Activated CD4-positive, CD25-positive, alpha-beta regulatory T cell treated with anti-CD3 and anti-CD28 coated beads, Interleukin-2, amount 50 U/mL, for 72 hours (primary cell): Measurements from ENCODE around the gene WNT2.

Experiments used
- DNase-seq: peaks from one replicate; pipeline ENCODE4 v3.0.0; 2021

The WNT2 gene

DNA sequence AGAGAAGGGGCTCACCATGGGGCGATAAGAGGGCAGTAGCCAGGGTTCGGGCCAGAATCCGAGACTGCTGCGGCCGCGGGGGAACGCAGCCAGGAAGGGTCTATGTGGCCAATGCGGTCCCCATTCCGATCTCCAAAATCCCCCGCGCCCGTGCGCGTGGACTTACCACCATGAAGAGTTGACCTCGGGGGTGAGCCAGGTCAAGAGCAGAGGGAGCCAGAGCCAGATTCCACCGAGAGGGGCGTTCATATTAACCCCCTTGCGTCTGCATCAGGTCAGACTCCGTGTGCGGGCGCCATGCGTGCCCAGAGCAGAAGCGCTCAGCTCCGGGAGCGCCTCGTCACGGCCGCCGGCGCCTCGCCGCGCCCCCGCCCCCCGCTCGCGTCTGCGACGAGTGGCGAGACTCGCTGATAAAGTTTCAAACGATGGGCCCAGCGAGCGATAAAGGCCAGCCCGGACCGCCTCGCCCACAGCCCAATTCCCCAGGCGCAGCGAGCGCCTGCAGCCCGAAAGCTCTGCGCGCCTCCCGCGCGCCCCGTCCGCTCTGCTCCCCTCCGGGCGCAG is at the start of gene WNT2:
TSS of gene WNT2 (minus strand) at position 318 of the 564 bp plus-strand sequence. CDS start at position 249, 69 bp downstream.
- no peak for DNase-seq

DNA sequence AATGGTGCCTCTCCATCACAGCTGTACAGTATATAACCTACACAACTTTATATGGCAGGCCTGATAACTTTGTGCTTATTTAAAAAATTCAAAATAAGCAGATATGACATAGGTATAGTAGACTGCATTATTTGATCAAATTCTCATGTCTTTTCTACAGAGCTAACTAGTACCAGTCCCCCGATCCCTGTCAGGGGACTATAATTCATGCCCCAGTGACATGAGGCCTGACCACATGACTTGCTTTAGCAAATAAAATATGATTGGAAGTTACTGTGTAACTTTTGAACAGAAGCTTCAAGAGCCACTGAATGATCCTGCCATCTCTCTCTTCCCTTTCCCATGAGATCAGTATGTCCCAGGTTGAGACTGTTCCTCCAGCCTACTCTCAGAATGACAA is 49.2 kb upstream of the WNT2 start:
- DNase-seq: no peak

DNA sequence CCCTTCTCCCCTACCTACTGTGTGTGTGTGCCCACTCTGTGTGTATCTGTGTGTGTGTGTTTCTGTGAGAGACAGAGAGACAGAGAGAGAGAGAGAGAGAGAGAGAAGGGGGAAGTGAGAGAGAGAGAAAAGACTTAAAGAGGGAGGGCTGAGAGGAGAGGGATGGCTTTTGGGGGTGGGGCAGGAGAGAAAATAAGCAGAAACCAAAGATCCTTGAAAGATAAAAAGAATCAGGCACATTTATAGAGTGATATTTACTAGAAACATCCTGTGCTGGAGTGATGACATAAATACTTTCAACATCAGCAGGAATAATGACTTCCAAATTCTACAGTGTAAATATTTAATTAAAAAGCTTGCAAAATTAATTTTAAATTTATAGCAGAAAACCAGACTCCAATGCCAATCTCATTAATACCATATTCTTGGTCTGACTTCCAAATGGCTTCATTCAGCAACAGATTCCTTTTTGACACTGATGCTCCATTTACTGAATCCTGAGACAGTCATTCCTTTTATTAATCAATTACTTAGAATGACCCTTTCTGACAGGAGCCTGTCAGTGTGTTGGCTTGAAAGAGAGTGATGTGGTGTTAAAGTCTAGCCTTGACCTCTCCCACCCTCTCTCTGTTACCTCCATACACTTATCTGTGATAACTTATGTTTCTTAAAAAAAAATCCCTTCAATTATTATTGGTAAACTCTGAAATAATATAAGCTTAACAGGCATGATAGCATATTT is 41.7 kb upstream of the WNT2 start:
- DNase-seq: no peak

DNA sequence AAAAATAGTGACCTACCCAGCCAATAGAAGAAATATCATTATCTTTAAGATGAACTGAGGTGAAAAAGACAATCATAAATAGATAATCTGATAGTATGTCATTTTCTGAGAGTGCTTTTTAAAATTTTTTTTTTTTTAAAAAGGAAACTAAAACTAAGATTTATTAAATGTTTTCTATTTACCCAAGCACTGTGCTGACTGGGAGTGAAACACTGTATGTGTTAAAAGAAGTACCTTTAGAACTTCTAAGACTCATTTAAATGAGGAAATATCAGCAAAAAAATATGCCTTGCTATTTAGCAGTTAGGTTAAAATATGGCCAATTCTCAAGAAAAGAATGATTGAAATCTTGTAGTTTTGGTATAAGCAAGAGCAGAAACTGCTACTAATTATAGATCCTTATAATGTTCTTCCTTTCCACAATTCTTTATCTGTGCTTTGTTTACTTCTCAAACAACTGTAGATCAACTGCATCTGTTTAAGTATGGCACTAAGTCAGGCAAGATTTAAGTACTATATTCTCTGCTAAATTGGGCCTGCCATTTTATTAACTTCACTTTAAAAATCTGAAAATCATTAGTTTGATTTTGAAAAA is 39.5 kb upstream of the WNT2 start:
- DNase-seq: no peak

DNA sequence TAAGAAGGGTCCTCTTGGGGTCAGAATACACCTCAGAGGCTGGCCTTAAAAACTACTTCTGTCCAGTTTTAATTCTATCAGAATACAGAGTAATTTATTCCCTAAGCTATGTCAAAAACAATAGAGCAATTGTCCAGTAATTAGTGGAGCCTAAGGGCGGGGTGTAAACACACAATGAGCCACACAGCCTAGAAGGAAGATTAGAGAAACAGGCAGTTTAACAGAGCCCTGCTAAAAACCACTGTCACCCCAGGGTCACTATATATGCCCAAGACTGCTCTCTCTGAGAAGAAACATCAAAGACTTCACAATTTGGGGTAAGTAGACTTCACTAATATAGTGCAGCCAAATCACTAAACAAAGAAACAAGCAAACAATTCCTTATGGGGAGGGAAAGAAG is 27.2 kb upstream of the WNT2 start:
- no peak for DNase-seq

DNA sequence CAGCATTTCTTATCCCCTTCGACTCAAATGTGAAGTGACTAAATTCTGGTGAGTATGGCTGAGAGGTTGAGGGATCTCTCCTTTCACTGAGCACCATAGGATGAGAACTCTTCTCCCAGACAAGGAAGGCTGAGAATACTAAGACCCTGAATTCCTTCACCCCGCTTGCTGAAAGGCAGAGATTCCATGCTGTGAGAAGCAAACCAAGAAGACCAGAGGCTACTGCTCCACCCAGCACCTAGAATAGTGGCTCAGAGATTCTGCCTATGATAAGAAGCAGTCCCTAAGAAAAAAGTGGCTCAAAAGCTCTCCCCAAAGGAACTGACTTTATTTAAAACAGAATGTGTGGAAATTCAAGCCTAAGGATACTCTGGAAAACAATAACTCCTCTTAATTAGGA is 26.7 kb upstream of the WNT2 start:
- no peak for DNase-seq

DNA sequence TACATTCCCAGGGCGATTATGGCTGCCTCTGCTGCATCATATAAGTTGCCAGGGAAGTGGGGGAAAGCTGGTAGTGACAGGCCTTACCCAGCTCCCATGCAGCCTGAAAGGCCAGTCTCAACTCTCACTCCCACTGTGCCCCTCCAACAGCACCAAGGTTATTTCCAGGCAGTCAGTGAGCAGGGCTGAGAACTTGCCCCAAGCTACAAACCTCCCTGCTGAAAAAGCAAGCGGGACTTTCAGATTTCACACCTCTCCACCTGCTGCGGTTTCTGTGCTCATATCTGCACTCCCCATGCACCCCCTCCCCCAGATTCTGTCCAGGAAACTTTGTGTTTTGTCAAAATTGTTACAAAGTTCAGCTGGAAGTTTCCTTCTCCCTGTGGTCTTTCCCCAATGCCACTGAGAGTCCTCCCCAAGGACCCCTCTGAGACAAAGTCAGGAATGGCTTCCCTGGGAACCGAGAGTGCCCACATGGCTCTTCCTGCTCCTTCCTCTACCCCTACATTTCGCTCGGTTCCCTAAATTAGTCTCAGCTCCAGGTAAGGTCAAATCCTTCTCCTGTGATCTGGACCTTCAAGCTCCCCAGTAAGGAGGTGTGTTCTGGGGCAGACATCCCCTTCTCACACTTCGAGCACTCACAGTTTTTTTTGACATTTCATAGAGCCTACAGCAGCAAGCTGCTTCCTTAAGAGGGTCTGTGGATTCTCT is 25.3 kb upstream of the WNT2 start:
- DNase-seq: no peak

DNA sequence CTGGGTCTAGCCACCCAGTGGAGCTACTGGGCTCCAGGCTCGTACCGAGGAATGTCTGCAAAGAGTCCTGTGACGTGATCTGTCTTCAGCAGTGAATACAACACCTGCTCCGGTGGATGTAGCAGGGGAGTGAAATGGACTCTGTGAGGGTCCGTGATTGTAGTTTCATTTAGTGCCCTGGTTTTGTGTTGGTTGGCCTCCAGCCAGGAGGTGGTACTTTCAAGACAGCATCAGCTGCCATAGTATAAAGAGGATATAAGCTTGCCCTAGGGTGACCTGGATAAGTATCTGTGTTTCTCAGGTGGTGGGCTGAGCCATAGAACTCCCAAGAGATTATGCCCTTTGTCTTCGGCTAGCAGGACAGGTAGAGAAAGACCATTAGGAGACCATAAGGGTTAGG is 24.6 kb upstream of the WNT2 start:
- no peak for DNase-seq

DNA sequence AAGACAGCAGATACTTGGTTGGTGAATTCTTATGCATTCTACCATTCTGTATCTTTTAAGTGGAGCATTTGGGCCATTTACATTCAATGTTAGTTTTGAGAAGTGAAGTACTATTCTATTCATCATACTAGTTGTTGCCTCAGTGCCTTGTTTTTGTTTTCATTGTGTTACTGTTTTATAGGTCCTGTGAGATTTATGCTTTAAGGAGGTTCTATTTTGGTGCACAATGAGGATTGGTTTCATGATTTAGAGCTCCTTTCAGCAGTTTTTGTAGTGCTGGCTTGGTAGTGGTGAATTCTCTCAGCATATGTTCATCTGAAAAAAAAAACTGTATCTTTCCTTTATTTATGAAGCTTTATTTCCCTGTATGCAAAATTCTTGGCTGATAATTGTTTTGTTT is 23.3 kb upstream of the WNT2 start:
- no peak for DNase-seq

DNA sequence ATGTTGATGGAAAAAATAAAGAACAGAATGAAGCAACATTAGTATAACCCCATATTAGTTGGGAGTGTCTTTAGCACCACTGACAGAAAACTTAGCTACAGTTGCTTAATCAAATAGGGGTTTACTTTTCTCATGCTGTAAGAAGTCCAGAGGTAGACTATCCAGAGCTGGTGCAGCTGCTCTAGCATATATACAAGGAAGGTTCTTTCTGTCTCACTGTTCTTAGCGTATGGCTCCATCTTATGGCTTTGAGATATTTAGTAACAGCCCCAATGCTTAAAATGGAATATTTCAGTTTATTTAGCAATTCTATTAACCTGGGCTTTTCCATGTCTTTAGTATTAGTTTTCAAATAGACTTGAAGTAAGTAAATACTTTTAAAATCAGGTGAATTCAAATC is 15.2 kb upstream of the WNT2 start:
- no peak for DNase-seq

DNA sequence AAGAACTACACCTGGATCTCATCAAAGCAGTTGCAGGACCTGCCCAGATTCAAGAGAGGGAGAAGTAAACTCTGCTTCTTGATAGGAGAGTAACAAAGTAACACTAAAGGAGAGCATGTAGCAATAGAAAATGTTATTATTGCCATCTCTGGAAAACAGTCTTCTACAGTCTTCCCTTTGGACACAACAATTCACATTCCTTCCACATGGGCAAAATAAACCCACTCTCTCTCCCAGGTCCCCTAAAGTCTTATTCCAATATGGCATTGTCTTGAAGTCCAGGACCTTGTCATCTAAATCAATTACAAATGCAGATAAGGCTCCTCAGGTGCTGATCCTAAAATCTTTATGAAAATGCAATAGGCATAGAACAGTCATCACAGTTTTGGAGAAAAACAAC is 10.3 kb upstream of the WNT2 start:
- DNase-seq: no peak

DNA sequence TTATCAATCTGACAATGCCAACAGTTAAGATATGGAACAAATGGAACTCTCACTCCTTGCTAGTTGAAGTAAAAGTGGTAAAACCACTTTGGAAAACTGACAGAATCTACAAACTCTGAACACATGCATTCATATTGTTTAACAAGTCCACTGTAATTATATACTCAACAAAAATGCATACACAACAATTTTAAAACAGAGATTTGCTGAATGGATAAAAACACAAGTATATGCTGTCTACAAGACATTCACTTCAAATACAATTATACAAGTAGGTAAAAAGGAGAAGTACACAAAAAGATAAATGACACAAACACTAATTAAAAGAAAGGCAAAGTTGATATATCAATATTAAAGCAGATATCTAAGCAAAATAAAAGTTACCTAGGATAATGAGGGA is 9.2 kb upstream of the WNT2 start:
- DNase-seq: no peak

DNA sequence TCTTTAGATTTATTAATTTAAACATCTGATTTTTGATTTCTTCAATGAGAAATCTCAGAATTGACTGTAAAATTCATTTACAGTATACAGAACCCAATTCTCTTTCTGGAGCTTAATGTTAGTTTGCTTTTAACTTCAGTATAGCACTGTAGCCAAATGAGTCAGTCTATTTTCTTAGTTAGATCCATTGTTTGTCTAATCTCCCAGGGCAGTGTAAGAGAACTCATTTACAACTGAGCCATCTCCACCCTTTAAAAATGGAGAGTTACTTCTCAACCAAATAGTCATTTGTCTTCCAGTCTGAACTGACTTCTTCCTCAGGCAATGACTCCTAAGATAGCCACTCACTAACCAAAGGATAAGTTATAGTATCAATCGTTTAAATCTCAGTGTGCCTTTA is 3.0 kb upstream of the WNT2 start:
- DNase-seq: no peak

DNA sequence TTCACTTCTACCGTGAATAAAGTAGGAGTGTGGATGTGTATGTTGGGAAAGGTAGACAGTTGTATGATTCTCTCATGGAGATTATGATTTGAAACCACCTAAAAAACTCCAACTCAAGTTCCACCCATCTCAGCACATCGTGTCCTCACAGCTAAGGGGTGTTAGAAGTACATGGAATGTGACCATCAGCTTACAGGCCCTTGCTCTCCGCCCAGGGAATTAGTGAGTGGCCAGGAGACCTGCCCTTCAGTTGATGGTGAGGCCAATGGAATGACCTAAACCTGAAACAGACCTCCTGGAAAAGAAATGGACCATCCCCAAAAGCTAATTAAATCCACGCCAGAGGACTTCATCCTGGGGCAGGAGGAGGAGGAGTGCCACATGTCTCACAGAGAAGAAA is 2.1 kb upstream of the WNT2 start:
- no peak for DNase-seq

DNA sequence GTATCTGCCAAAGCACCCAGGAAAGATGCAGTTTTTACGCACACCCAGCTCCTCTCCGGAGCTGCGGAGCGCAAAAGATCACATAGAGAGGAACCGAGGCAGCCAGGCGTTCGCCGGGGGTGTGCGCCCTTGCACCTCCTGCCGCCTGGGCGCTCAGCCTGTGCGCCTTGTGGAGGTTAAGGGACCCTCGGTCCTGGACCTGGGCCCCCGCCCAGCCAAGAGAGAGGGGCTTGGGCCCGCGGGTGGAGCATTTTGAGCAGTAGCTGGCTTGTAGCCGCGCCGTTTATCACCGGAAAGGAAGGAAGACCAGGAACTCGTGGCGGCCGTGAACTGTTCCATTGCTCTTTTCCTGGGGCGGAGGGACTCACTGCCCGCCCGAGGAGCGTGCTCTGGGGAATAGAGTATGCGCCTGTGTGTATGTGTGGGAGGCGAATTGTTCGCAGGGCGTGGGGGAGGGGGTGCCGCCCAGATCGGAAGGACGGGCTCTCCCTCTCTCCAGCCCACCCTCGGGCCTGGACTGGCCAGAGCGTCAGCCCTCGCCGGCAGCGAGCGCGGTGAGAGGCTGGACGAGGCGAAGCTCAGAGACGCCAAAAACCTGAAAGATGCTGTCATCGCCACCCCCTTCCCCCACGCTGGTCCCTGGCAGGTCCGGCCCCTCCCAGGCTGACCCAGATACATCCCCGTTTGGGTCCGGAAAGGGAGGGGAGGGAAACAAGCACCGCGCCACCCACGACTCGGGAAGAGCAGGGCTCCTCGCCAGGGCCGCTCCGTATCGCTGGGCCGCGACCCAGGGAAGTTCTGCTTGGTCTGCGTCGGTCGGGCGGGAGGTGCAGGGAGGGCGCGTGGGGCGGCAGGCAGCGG is 1.2 kb upstream of the WNT2 start:
- DNase-seq: no peak

DNA sequence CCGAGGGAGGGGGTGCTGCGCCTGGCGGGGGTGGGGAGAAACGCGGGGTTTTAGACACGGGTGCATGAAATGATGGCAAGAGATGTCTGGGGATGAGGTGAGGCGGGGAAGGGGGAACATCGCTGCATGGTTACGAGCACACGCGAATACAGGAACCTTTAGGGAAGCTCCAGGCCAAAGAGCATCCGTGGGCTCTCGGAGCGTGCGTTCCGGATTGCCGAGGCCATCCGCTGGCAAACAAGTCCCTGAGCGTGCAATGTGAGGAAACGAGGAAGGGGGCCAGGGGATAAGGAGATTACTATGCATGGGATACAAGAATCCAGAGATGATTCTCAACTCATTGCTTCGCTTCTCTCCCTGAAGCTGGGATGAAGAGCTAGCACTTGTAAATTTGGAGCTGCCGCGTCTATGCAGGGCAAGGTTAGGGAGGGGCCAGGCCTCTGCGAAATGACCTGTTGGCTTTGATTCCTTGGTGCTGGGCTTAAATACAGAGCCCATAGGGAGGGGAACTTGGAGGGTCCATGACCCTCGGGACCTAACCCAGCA is 520 bp upstream of the WNT2 start:
- DNase-seq: no peak

DNA sequence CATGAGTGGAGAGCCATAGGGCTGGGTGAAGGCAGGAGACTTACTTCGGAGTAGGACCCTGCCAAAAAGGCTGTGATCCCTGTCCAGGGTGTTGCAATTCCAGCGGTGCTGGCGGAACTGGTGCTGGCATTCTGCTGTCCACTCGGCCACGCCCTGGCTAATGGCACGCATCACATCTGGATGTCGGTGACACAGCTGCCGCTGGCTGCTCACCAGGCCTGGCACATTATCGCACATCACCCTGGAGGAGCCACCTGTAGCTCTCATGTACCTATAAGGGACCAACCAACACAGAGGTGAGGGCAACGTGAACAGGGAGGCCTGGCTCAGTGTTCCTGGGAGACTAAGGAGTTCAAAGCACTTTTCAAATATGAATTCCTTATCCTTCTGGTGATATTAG is 2.3 kb downstream of the WNT2 start:
- DNase-seq: no peak

DNA sequence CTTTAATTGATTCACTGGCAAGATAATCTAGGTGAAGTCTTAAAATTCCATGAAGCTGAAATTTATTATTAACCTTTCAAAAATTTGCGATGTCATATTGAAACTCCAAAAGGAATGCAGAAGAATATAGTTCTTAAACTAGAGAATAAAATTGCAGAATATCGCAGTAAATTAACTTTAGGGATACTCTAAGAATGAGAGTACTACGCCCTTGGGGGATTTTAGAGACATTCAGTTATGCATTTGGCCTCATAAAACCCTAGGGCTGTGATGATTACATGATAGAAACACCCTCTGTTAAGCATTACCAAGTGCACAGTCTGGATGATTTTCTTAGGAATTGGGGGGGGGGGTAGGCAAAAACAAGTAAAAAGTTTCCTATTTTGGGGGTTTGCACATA is 3.7 kb downstream of the WNT2 start:
- DNase-seq: no peak

DNA sequence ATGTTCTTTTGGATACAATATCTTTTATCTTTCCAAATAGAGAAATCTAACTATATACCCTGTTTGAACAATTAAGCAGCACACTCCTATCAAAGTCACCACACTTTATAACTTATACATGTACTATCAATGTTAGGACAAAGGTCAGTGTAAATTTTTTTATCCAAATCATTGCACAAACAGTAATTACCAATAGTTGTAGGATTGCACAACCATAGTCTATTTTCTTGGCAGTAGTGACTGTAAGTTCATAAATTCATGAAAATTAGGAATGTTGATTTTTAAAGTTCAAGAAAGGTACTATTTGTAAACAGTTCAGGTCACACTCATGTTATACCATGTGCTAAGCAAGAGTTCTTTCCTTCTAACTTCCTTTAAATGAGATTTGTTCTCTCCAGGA is 9.3 kb downstream of the WNT2 start:
- no peak for DNase-seq

DNA sequence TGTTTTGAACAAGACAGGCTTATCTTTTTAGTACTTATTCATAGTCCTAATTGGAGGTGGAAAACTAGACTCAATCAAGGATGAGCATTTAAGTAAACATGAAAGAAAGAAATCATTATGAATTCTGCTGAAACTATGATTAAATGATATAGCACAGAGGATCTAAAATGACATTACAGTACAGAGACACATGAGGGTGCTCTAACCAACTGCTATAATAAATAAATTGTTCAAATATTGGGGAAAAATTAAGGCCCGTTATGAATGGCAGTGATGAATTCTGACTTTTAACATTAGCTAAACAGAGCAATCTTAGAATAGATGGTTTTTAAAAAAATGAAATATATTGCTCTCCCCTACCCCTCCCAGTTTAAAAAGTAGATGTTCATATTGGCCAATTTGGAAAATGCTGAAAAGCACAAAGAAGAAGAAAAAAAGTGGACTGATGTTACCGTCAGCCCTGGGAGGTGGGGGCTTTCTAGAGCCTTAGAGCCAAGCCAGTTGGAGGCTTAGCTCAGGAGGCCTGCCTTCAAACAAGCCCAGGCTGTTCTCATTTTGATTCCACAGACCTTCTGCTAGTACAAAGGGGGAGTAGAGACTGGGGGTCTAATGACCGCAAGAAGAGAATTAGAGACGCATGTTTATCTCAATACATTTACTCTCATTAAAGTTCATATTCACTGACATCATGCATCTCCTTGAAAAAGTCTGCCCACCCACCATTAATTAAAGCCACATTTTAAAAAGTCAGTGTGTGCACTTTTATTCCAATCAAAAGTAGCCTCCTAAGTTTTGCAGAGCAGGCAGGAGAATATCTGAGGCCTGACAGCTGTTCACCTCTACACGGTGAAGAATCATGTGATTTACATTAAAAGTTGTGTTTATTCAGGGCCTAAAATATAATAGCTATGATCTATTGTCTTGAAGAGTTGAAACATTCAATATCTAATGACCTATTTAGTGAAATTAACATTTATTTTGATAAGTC is 10.0 kb downstream of the WNT2 start:
- no peak for DNase-seq

DNA sequence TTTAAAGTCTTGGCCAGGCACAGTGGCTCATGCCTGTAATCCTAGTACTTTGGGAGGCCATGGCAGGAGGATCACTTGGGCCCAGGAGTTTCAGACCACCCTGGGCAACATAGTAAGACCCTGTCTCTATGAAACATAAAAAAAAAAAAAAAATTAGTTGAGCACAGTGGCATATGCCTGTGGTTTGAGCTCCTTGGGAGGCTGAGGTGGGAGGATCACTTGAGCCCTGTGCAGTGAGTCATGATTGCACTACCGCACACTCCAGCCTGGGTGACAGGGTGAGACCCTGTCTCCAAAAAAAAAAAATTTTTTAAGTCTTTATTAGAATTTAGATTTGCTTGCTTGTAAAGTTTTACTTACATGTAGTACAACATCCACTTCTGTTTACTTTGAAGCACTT is 14.0 kb downstream of the WNT2 start:
- no peak for DNase-seq

DNA sequence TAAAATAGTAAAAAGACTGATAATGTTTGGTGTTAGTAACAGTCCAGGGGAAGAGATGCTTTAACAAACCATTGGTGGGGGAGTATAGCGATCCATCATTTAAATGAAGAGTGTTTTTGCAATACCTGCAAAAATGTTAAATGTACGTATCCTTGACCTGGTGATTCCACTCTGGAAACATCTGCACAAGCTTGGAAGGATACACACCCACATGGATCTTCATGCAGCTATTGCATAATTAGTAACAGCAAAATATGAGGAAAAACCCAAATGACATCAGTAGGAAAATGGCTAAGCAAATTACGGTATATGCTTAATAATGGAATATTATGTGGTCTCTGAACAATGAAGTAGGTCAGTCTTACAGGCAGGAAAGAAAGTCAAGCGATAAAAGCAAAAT is 20.5 kb downstream of the WNT2 start:
- DNase-seq: no peak
